ENCODE results near the gene CXCL16.

- TF ChIP-seq CTCF (IDR thresholded peaks at IDR 0.05 in 4 of 5, conservative IDR thresholded peaks at IDR 0.05 in 1 of 5) (no peak), POLR2A (IDR thresholded peaks at IDR 0.05) (no peak)
Observed at GRCh38 chr17:4769628-4770027, 29.9 kb upstream of the CXCL16 start.

All from gastrocnemius medialis (tissue), 4 donors.